Cardiac muscle cell (in vitro differentiated cells and primary cell): ENCODE measurements around the gene SMIM35. TPM values are rescaled to one million over a fixed set of nuclear protein-coding genes. Genes with fewer than 3 reads are reported as not detected.
A peak's percentile ranks its signal among the peaks of the same experiment; 100 is the strongest.

ENCODE experiments used
- DNase-seq, 2 donors: peaks; one replicate each; pipeline versions ENCODE4 v3.0.0 to v3.0.0-alpha.2; 2010 to 2017; ENCODE audit warnings: low read depth in 1 of 2, low spot score in 1 of 2
- H3K27ac ChIP-seq: fragments of 200-600 bp; sonication (generic); 2 replicates; pipeline ENCODE4 v1.5.1; 2016
- H3K27me3 ChIP-seq: fragments of 200-600 bp; sonication (generic); 2 replicates; pipeline ENCODE4 v1.6.0; 2016; ENCODE audit warnings: control low read depth
- H3K36me3 ChIP-seq: fragments of 200-600 bp; sonication (generic); 2 replicates; pipeline ENCODE4 v1.5.1; 2016; ENCODE audit warnings: control low read depth
- H3K4me1 ChIP-seq: fragments of 200-600 bp; sonication (generic); 2 replicates; pipeline ENCODE4 v1.8.1; 2017; ENCODE audit warnings: low read depth, mild to moderate bottlenecking, mixed run types
- H3K4me3 ChIP-seq: fragments of 200-600 bp; sonication (generic); 2 replicates; pipeline ENCODE4 v1.5.1; 2016; ENCODE audit warnings: mild to moderate bottlenecking
- H3K9me3 ChIP-seq: fragments of 200-600 bp; sonication (generic); 2 replicates; pipeline ENCODE4 v1.5.1; 2017; ENCODE audit warnings: low read depth, mild to moderate bottlenecking, control low read depth
- polyA plus RNA-seq: library from polyadenylated mRNA; unstranded; fragments of >200 nt; fragmentation: Nextera tagmentation; extraction: Ambion mirVana; gene quantifications from 2 replicates; pipeline ENCODE4 v1.2.1, GENCODE V29; 2016
- total RNA-seq: library from RNA; depleted of rRNA; stranded (reverse); fragments of >200 nt; gene quantifications from 2 replicates; pipeline ENCODE4 v1.2.3, GENCODE V29; 2016
- TF ChIP-seq, protein P1 (sequence below): IDR thresholded peaks from 2 replicates; pipeline ENCODE4 v1.5.1; 2012; ENCODE audit warnings: low read depth, mild to moderate bottlenecking, low read length

Gene SMIM35
- total and polyA plus RNA-seq, 2 experiments from 2014 or later, result not detected

DNA sequence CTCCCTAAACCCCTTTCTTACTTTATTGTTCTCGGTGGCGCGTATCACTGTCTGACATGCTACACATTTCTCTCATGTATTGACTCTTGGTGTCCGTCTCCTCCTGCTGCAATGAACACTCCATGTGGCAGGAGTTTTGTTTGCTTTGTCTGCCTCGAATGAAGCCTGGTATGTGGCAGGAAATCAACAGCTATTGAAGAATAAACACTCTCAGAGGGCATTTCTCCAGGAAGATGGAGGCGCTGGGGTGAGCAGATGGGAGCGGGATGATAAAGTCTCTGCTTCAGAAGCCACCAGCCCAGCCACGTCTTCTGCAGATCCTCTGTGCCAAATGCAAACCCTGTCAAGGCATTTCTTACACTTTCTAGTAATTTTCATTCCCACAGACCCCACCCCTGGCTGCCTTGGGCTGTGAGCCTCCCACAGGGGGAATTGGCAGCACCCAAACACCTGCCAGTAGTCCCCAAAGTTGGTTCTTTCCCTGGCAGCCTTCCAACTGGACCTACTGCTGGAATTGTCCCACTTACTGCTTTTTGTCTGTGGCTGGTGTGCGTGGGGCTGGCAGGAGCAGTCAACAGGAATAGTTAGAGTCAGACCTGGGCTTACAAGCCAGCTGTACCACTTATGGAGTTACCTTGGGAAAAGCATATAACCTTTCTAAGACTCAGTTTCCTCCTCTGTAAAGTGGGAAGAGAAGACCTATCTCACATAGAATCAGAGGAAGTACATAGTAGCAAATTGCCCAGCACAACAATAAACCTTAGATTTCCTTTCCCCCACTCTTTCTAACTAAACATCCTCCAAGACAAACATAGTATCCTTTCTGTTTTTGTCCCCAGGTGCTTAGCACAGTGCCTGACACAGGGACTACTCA is 113.9 kb downstream of the SMIM35 start:
- DNase-seq, result peak in 1 of 2 donors; percentile 10
- H3K4me1 ChIP-seq, result no peaks in the 10 kb centered on the region
- no peaks in the 10 kb centered on the region for H3K36me3 ChIP-seq
- no peak overlapping the region for H3K4me3 ChIP-seq
- no peaks in the 10 kb centered on the region for H3K9me3 ChIP-seq
- peaks cover 27% of the 10 kb centered on the region for H3K27me3 ChIP-seq
- TF ChIP-seq, protein P1, sequence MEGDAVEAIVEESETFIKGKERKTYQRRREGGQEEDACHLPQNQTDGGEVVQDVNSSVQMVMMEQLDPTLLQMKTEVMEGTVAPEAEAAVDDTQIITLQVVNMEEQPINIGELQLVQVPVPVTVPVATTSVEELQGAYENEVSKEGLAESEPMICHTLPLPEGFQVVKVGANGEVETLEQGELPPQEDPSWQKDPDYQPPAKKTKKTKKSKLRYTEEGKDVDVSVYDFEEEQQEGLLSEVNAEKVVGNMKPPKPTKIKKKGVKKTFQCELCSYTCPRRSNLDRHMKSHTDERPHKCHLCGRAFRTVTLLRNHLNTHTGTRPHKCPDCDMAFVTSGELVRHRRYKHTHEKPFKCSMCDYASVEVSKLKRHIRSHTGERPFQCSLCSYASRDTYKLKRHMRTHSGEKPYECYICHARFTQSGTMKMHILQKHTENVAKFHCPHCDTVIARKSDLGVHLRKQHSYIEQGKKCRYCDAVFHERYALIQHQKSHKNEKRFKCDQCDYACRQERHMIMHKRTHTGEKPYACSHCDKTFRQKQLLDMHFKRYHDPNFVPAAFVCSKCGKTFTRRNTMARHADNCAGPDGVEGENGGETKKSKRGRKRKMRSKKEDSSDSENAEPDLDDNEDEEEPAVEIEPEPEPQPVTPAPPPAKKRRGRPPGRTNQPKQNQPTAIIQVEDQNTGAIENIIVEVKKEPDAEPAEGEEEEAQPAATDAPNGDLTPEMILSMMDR, result no peak
- H3K27ac ChIP-seq, result no peak overlapping the region

GRCh38 chr11:117972044-117972443 is 114.7 kb downstream of the SMIM35 start:
- DNase-seq, result no peak
- no peaks in the 10 kb centered on the region for H3K4me1 ChIP-seq

DNA sequence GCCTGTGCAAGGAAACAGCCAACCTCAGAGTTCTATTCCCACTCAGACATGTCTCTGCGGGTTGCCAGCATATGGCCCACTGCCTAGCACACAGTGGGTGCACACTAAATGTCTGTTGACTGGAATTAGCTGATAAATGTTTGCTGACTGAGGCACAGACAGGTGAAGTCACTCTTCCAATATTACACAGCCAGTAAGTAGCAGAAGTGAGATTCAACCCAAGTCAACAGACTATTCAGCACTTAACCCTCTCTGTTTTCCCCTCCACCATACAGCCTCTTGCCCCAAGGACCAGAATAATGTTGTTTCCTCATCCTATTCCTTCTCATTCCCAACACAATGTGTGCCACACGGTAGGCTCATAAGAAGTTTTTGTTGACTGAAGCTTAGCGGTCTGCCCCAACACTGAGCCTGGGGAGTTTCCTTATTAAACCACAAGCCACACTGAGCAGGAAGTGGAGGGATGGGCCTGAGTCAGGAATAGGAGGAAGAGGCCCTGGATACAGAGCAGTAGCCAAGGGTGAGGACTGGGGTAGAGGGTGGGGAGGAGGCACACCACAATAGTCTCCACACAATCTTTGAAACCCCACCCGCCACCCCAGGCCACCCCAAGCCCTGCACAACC is 116.3 kb downstream of the SMIM35 start:
- DNase-seq, result peak in 1 of 2 donors; percentile 51
- Histone ChIP-seq H3K36me3 (no peaks in the 10 kb centered on the region), H3K4me3 (no peak overlapping the region), H3K27ac (no peak overlapping the region), H3K9me3 (no peaks in the 10 kb centered on the region), H3K4me1 (no peaks in the 10 kb centered on the region), H3K27me3 (peaks cover 27% of the 10 kb centered on the region)
- TF ChIP-seq, protein P1, result no peak

More at GRCh38 chr11:117972044-117972443, 114.7 kb downstream of the SMIM35 start:
- H3K27me3 ChIP-seq, result peaks cover 27% of the 10 kb centered on the region
- no peaks in the 10 kb centered on the region for H3K36me3 ChIP-seq
- TF ChIP-seq, protein P1, result no peak
- H3K27ac ChIP-seq, result no peak overlapping the region
- H3K4me3 ChIP-seq, result no peak overlapping the region
- H3K9me3 ChIP-seq, result no peaks in the 10 kb centered on the region

- Histone ChIP-seq H3K4me3 (no peak overlapping the region), H3K9me3 (no peaks in the 10 kb centered on the region), H3K36me3 (no peaks in the 10 kb centered on the region), H3K4me1 (no peaks in the 10 kb centered on the region), H3K27ac (no peak overlapping the region), H3K27me3 (peaks cover 27% of the 10 kb centered on the region)
- no peak for DNase-seq
- TF ChIP-seq, protein P1, result no peak
These were observed 117.4 kb downstream of the SMIM35 start for GRCh38 chr11:117969160-117969991.

- H3K27ac ChIP-seq, result no peak overlapping the region
- no peaks in the 10 kb centered on the region for H3K36me3 ChIP-seq
- no peaks in the 10 kb centered on the region for H3K9me3 ChIP-seq
- TF ChIP-seq, protein P1, result no peak
- DNase-seq, result no peak
- no peak overlapping the region for H3K4me3 ChIP-seq
- H3K27me3 ChIP-seq, result peaks cover 17% of the 10 kb centered on the region
- no peaks in the 10 kb centered on the region for H3K4me1 ChIP-seq
These were observed 119.9 kb downstream of the SMIM35 start for GRCh38 chr11:117966908-117967307.
